G401 (cell line): Measurements from ENCODE around the gene ANKS6. TPM values are rescaled to one million over a fixed set of nuclear protein-coding genes. Genes with fewer than 3 reads are reported as not detected.

Experiments
- DNase-seq: peaks from one replicate; pipeline ENCODE4 v3.0.0-alpha.2; 2015; ENCODE audit warnings: low spot score
- in situ Hi-C: cut with HindIII; loops from 2 replicates; pipeline ENCODE4 v1.10.0; 2016; ENCODE audit warnings: low sequenced_read_pairs, mixed read lengths
- total RNA-seq: library from RNA; depleted of rRNA; stranded (reverse); fragments of >200 nt; shearing (Covaris generic); gene quantifications from 2 replicates; pipeline ENCODE4 v1.2.3, GENCODE V29; 2014; rRNA removed

The ANKS6 gene
- total RNA-seq, result 55.6 and 59.3 TPM in 2 replicates

DNA sequence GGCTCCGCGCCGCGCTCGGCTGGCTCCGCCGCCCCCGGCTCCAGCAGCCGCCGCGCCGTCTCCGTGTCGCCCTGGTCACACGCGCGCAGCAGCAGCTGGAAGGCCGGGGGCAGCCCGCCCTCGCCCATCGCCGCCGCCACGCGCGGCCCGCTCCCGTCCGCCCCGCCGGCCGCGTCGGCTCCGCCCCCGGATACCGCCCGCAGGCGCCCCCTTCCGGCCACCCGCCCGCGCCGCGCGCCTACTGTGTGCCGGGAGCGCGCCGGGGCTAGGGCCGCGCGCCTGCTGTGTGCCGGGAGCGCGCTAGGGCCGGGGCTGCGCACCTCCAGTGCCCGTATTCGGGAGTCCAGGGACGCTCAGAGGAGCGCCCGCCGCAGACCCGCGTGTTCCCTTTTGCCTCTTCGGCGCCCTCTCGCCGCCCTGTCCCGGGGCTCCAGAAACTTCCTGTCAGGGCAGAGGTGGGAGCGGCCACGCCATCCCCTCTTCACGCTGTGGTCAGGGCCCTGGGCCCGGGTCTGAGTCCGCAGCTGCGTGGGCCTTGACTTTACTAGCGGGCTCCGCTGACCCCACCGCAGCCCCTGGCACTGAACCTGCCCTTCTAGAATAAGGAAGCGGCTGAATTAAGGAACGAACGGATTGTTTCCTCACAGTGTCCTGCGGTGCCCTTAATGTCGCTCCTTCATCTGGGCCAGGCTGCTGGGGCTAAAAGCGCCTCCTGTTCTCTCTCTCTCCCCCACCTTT lies at the start of gene ANKS6:
TSS of gene ANKS6 (minus strand) at position 192 of the 738 bp plus-strand sequence. CDS start at position 128, 64 bp downstream.
- DNase-seq, result peak; percentile 75
- in situ Hi-C loops, result no loop called here

- no peak for DNase-seq
- in situ Hi-C loops, result no loop called here
These were observed 49.7 kb upstream of the ANKS6 start for GRCh38 chr9:98846081-98846480.

GRCh38 chr9:98842510-98842909 lies 46.2 kb upstream of the ANKS6 start:
- in situ Hi-C loops, result no loop called here
- DNase-seq, result no peak

DNA sequence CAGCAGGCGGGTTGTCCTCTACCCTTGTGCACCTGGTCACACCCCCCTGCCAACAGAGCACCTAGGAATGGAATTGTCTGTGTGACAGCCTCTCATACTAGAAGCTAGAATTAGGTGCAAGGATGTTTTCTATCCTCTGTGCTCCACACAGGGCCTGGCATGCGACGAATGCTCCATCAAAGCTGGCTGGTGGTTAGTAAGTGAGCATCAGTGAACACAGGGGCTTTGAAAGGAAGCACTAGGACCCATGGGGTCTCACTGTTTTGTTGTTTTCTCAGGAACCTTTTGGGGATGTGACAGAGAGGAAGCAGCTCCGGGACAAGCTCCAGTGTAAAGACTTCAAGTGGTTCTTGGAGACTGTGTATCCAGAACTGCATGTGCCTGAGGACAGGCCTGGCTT lies 43.4 kb upstream of the ANKS6 start:
- DNase-seq, result no peak
- in situ Hi-C loops, result no loop called here

DNA sequence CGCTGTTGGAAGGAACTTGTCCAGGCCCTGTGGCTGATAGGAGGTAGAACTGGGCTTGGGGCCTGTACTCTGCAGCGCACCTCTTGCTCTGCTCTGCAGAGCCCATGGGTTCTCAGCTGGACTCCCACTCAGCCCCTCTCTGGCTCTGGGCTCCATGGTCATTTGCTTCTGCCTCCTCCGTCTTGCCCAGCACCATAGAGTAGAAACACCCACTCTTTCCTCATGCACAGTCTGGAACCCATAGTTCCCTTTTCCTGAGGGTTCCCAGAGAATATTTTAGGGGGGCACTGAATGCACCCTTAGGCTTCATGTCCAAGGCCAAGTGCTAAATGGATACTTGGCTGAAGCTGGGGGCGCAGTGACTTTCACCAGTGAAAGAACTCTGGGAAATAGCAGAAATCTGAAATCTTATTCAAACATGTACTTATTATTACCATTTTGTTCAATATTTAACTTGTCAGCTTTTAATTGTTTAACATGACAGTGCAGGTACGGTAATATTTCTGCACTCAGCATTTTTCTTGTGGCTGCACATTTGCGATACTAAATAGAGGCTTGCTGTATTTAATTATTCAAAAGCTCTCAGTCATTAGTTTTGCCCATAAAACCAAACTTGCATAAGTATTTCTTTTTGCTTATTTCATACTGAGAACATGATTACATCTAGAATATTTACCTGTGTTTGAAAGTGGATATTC lies 42.7 kb upstream of the ANKS6 start:
- in situ Hi-C loops, result no loop called here

DNA sequence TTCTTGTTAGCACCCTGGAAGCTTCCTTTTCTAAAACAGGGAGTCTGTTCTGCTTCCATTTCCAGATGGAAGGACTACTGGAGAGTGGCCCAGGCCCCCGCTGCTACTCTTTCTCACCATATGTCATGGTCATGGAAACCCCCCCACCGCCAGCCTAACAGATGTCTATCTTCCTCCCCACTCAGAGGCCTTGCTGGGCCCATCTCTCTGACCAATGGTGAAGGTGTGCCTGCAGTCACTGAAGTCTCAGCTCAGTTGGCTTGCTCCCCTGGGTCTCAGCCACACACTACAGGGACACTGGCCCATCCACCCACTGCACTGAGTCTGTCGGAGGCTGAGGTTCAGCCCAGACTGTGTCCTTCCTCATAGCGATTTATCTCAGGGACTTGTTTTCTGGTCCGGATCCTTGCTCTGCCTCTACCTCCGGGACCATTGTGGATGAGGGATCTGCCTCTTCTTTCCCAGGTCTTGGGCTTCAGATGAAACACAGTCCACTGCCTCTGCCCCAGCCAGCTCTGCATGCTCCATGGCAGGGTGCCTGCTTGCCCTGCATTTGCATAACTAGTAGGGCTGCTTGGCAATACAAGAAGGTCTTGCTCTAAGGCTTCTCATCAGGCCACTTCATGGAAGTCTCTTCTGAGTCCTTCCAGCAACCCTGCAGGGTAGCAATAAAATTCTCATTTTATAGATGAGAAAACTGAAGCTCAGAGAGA lies 42.0 kb upstream of the ANKS6 start:
- DNase-seq, result peak; percentile 95
- in situ Hi-C loops, result no loop called here

More for the DNA sequence above, 42.7 kb upstream of the ANKS6 start:
- DNase-seq, result no peak

- in situ Hi-C loops, result no loop called here
These were observed 41.2 kb upstream of the ANKS6 start for GRCh38 chr9:98837516-98837915.

DNA sequence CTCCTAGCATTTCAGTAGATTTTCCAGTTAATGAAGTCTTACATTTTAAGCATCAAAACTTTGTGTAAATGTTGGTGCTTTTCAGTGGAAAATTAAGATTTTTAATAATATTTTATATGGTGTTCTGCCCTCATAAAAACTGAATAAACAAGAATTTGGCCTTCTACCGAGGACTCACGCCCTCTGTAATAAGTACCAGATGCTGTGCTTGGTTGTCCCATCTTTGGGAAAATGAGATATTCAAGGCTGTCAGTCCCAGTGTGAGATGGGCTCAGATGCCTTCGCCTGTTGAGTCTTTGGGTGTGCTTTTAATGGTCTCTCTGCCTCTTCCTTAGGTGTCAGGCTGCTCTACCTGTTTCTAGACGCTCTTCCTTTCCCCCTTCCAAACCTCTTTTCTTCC lies 39.9 kb upstream of the ANKS6 start:
- no peak for DNase-seq
- in situ Hi-C loops, result no loop called here

More at GRCh38 chr9:98837516-98837915, 41.2 kb upstream of the ANKS6 start:
- peak; percentile 78 for DNase-seq

GRCh38 chr9:98834386-98834785 lies 38.0 kb upstream of the ANKS6 start:
- in situ Hi-C loops, result no loop called here

GRCh38 chr9:98833090-98833956 lies 37.0 kb upstream of the ANKS6 start:
- no peak for DNase-seq
- in situ Hi-C loops, result no loop called here

More at GRCh38 chr9:98834386-98834785, 38.0 kb upstream of the ANKS6 start:
- no peak for DNase-seq

DNA sequence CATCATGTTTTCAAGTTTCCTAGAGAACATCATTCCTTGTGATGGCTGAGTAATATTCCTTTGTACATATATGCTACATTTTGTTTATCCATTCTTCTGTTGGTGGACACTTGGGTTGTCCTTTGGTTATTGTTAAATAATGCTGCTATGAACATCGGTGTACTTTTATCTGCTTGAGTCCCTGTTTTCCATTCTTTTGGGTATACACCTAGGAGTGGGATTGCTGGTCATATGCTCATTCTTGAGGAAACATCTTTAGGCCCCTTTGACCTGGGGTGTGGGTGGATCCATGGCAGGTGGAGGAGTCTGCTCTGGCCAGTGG lies 36.4 kb upstream of the ANKS6 start:
- DNase-seq, result no peak
- in situ Hi-C loops, result no loop called here

DNA sequence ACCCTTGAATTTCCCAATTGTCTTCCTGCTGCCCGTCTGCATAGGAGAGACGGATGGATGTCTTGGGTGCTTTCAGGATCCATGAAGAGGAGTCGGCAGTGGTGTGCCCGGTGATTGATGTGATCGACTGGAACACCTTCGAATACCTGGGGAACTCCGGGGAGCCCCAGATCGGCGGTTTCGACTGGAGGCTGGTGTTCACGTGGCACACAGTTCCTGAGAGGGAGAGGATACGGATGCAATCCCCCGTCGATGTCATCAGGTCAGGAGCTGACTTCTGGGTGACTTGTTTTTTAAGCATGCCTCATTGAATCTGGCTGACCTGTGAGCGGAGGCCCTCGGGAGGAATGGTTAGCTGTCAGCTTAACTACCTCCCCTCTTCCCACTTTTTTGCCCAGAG lies 35.3 kb upstream of the ANKS6 start:
- in situ Hi-C loops, result no loop called here
- DNase-seq, result no peak

- in situ Hi-C loops, result no loop called here
- no peak for DNase-seq
These were observed 34.2 kb upstream of the ANKS6 start for GRCh38 chr9:98830554-98830953.

- in situ Hi-C loops, result no loop called here
These were observed 33.4 kb upstream of the ANKS6 start for GRCh38 chr9:98829766-98830165.

GRCh38 chr9:98826716-98827115 lies 30.4 kb upstream of the ANKS6 start:
- no peak for DNase-seq
- in situ Hi-C loops, result no loop called here

More at GRCh38 chr9:98829766-98830165, 33.4 kb upstream of the ANKS6 start:
- no peak for DNase-seq

DNA sequence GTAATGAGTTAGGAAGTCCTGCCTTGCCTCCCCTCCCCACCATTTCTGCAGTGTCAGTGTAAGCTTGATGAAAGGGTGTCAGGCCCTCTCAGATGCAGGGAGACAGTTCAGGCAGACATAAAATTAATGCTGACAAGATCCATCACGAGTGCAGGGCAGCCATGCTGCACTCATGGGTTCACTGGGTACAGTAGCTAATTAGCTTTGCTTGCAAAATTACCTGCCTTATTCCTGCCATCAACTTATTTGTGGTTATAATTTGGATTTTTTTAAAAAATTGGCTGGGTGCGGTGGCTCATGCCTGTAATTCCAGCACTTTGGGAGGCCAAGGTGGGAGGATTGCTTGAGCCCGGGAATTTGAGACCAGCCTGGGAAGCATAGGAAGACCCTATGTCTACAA lies 29.1 kb upstream of the ANKS6 start:
- in situ Hi-C loops, result no loop called here
- DNase-seq, result no peak

GRCh38 chr9:98823666-98824334 lies 27.4 kb upstream of the ANKS6 start:
- DNase-seq, result peak; percentile 94
- in situ Hi-C loops, result no loop called here

DNA sequence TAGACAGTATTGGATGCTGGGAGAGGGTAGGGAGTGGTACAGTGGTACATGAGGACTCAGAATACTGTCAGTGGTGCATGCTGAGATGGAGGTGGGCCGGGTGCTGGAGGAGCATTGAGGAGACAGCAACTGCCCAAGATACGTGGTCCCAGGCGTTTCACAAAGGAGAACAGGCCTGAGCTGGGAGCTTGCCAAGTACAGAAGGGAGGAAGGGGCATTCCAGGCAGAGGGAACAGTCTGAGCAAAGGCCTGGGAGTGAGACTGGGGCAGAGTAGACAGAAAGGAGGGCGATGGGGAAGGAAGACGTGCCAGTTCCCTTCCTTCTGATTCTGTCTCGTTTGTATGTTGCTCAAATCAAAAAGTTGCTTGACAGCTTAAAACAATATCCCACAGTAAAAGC lies 26.3 kb upstream of the ANKS6 start:
- no peak for DNase-seq
- in situ Hi-C loops, result no loop called here

- peak; percentile 84 for DNase-seq
- in situ Hi-C loops, result no loop called here
These were observed 25.5 kb upstream of the ANKS6 start for GRCh38 chr9:98821831-98822230.
